GM10248 (cell line): ENCODE measurements around the gene DCLK1.

ENCODE experiments used
- CTCF ChIA-PET: fragments of 300-600 bp; sonication (Branson Sonifier 250); formaldehyde crosslinking; extraction: SDS; loops from one replicate; lab custom pipeline; 2021; ENCODE audit warnings: antibody characterized with exemption; lab: Yijun Ruan, JAX
- POLR2A ChIA-PET: fragments of 350-650 bp; sonication (Branson Sonifier 250); formaldehyde crosslinking; extraction: SDS; loops from one replicate; lab custom pipeline; 2020; ENCODE audit warnings: antibody characterized with exemption; lab: Yijun Ruan, JAX
- DNase-seq: peaks from one replicate; pipeline ENCODE4 v3.0.0; 2012; ENCODE audit errors: extremely low spot score
- TF ChIP-seq, protein P1 (sequence below): IDR thresholded peaks from 2 replicates; pipeline ENCODE4 v1.5.1; 2012; ENCODE audit warnings: mild to moderate bottlenecking, low read depth; ENCODE audit errors: extremely low read depth, missing control alignments, control extremely low read depth

Gene DCLK1

DNA sequence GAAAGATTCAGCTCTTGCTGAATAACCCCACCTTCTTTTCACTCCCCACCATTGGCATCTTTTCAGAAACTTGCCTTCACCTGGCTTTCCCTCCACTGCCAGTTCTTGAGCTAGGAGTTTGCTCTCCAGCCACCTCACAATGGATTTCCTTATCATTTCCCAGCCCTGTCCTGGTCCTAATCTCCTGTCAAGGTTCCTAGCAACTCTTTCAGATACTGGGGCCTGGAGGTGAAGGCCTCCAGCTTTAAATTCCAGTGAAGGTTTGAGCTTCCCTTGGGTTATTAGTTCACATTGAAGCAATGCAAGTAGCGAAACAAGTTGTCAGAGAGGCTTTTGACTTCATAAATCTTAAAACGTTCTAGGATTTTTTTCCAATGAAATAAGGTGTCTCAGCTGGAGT, 333.9 kb downstream of the DCLK1 start:
- CTCF ChIA-PET, result no interaction called here

DNA sequence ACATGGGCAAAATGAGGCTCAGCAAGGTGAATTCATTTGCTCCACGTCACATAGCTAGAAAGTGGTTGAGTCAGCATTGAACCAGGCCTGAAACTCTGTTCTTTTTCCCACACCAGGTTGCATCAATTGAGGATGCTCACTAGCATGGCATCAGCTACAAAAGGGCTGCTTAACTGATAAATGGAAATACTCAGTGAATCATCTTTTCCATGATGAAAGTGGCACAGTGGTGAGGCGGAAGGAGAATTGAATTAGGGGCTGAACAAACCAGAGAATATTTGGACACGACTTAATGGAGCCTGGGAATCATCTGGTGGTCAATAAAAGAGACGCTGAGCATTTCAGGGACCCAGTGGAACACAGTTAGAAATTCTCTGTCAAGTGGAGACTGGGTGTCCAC, 334.6 kb downstream of the DCLK1 start:
- CTCF ChIA-PET, result interaction anchor here (1.6 kb wide), 1 partner anchor 23 kb away, joined by 3 read pairs; no protein-coding TSS in a partner anchor
- POLR2A ChIA-PET, result no interaction called here
- no peak for DNase-seq
- TF ChIP-seq, protein P1, sequence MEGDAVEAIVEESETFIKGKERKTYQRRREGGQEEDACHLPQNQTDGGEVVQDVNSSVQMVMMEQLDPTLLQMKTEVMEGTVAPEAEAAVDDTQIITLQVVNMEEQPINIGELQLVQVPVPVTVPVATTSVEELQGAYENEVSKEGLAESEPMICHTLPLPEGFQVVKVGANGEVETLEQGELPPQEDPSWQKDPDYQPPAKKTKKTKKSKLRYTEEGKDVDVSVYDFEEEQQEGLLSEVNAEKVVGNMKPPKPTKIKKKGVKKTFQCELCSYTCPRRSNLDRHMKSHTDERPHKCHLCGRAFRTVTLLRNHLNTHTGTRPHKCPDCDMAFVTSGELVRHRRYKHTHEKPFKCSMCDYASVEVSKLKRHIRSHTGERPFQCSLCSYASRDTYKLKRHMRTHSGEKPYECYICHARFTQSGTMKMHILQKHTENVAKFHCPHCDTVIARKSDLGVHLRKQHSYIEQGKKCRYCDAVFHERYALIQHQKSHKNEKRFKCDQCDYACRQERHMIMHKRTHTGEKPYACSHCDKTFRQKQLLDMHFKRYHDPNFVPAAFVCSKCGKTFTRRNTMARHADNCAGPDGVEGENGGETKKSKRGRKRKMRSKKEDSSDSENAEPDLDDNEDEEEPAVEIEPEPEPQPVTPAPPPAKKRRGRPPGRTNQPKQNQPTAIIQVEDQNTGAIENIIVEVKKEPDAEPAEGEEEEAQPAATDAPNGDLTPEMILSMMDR, result no peak

More for the DNA sequence above, 333.9 kb downstream of the DCLK1 start:
- TF ChIP-seq, protein P1, result no peak
- DNase-seq, result no peak
- POLR2A ChIA-PET, result no interaction called here

DNA sequence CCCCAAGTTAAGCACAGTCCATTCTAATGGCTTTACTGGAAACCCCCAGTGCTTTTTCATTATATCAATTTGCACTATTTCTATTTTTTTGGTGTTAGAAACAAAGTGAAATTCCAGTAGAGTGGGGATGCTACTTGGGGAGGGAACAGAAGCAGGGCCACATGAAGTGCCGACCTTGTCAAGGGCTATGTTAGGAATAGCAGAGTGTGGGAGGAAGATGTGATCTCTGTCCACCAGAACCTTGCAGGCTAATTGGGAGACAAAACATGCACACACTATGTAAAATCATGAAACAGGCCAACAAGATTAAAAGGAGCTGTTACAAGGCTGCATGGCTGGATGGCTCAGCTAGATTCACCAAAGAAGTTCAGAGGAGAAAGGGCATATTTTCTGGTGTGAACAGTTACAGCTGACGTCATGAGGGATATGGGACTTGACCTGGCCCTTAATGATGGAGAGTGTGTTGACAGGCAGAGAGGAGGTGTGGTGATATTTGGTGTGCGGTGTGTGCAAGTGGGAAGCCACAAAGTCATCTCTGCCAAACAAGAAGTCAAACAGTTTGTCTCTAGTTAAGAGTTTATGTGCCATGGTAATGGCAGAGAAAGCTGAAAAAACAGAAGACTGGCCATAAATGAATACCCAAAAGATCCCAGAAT, 336.3 kb downstream of the DCLK1 start:
- TF ChIP-seq, protein P1, result no peak
- DNase-seq, result no peak
- POLR2A ChIA-PET, result no interaction called here
- CTCF ChIA-PET, result interaction anchor here (1.6 kb wide), 1 partner anchor 25 kb away, joined by 3 read pairs; no protein-coding TSS in a partner anchor

DNA sequence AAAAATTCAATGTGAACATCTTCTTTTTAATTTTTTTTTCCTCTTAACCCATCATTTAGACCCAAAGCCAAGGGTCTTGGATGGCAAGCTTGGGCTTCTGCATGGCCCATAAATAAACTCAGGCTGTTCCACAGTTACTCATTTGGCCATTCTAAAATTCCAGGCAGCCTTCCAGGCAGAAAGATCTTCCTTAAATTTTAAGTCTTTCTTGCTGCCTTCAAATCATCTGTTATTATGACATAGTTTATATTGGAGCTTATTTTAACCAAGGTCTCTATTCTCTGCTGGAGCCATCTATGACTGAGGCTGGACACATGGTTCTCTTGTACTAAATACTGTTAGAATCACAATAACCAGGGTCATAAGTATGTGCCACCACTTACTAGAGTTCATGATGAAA, 337.4 kb downstream of the DCLK1 start:
- TF ChIP-seq, protein P1, result no peak
- ChIA-PET CTCF (no interaction called here), POLR2A (no interaction called here)
- DNase-seq, result no peak

DNA sequence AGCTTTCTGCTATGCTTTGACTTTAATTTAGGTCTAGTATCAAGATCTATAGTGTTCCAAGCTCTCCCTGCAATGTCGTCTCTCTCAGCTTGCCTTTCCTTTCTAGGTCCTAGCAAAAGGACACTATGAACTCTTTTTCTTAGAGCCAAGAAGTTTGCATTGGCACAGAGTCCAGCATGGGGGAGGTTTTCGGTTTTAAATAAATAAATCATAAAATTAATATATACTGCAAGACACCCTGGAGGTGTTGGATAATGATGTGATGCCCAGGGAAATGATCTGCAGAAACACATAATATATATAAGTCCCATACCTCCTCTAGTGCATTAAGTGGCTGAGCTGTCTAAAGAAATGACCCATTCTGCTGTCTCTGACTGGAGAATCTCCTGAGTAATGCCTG, 338.3 kb downstream of the DCLK1 start:
- ChIA-PET POLR2A (no interaction called here), CTCF (interaction anchor here (0.8 kb wide), 1 partner anchor 13 kb away, joined by 4 read pairs; no protein-coding TSS in a partner anchor)
- DNase-seq, result no peak
- TF ChIP-seq, protein P1, result no peak

DNA sequence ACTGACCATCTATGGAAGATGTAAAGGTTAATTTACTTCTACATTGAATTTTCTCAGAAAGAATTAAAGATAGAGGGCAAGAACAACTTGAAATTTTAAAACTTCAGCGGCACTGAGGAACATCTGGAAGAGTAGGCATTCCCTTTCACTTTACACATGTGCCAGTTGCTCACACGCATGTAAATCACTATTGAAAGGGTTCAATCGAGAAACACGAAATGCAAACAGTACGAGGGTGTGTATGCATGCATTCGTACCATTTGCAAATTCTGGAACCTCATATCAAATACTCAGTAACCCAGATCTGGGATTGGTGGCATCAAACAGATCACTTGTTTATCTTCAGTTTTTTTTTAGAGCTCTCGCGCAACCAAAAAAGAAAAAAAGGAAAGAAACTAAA, 339.2 kb downstream of the DCLK1 start:
- TF ChIP-seq, protein P1, result no peak
- ChIA-PET CTCF (interaction anchor here (1.0 kb wide), 1 partner anchor 26 kb away, joined by 3 read pairs; no protein-coding TSS in a partner anchor), POLR2A (no interaction called here)
- DNase-seq, result no peak
